Hypothalamus (tissue), 51 donors: ENCODE data around the gene HYPK.
"Not testable (repeated sequence)": the region's sequence is repeated elsewhere in the genome, so short reads cannot be mapped to it uniquely, and the experiment has no call there.

Source experiments
- DNase-seq, 51 donors: peaks; one replicate each; lab custom pipeline; 2025; lab: John Stamatoyannopoulos, UW

HYPK gene

GRCh38 chr15:43830691-43831275 is 30.4 kb downstream of the HYPK start:
- not testable (repeated sequence) for DNase-seq

GRCh38 chr15:43831519-43832052 is 31.2 kb downstream of the HYPK start:
- not testable (repeated sequence) for DNase-seq

- DNase-seq: not testable (repeated sequence)
Measured at GRCh38 chr15:43832485-43832884, 32.1 kb downstream of the HYPK start.

GRCh38 chr15:43845421-43845820 is 45.0 kb downstream of the HYPK start:
- no peak for DNase-seq

- DNase-seq: no peak
Measured at GRCh38 chr15:43851251-43851650, 50.9 kb downstream of the HYPK start.

GRCh38 chr15:43852607-43853006 is 52.2 kb downstream of the HYPK start:
- DNase-seq: no peak
